GM12892 (cell line): Measurements from ENCODE around the gene AOPEP.

Source experiments
- POLR2A ChIP-seq: IDR thresholded peaks from 2 replicates; pipeline ENCODE4 v1.6.1; 2011; ENCODE audit warnings: low read depth, low read length, control low read depth
- POLR2AphosphoS5 ChIP-seq: IDR thresholded peaks from 2 replicates; pipeline ENCODE4 v1.6.1; 2011; ENCODE audit warnings: low read depth, low read length, control low read depth

- TF ChIP-seq POLR2A, result no peak
- TF ChIP-seq POLR2AphosphoS5, result no peak
Measured at GRCh38 chr9:94827584-94828304, 101.2 kb downstream of the AOPEP start.
